Urinary bladder (tissue), 4 donors: ENCODE measurements around the gene OR5D13. TPM values are rescaled to one million over a fixed set of nuclear protein-coding genes. Genes with fewer than 3 reads are reported as not detected.

Experiments
- DNase-seq: peaks from one replicate; pipeline ENCODE4 v3.0.0-alpha.2; 2015; ENCODE audit errors: extremely low spot score
- H3K27ac ChIP-seq: one replicate; pipeline ENCODE4 v1.5.1; 2013; ENCODE audit warnings: low read depth, mild to moderate bottlenecking, moderate library complexity
- H3K36me3 ChIP-seq: one replicate; pipeline ENCODE4 v1.6.1; 2013; ENCODE audit warnings: mild to moderate bottlenecking, moderate library complexity; ENCODE audit not compliant: insufficient read depth
- H3K4me1 ChIP-seq: one replicate; pipeline ENCODE4 v1.6.1; 2013; ENCODE audit warnings: mild to moderate bottlenecking, moderate library complexity; ENCODE audit not compliant: insufficient read depth
- H3K4me3 ChIP-seq: one replicate; pipeline ENCODE4 v1.5.1; 2013; ENCODE audit warnings: low read depth, low read length
- WGBS: extraction: QIAGEN DNeasy Blood & Tissue Kit; methylation state at CpG from one replicate; pipeline ENCODE4 v1.1.7; 2013; 5-methylcytosine and 5-hydroxymethylcytosine counted together
- polyA plus RNA-seq: library from polyadenylated mRNA; stranded (reverse); fragments of 200-250 nt; gene quantifications from one replicate; pipeline ENCODE4 v1.2.3, GENCODE V29; 2013
- total RNA-seq: library from RNA; depleted of rRNA; stranded (reverse); fragments of >200 nt; gene quantifications from one replicate; pipeline ENCODE4 v1.2.3, GENCODE V29; 2014
- donor health status: healthy with polysubstance abuse.
- donor health status: healthy.

OR5D13 gene
- total RNA-seq (not detected), polyA plus RNA-seq (not detected)

- no peak for DNase-seq
- Histone ChIP-seq H3K36me3 (no peaks in the 10 kb centered on the region), H3K4me1 (no peaks in the 10 kb centered on the region), H3K4me3 (no peak within 1 kb of the TSS), H3K27ac (no peak within 1 kb of the TSS)
Observed at GRCh38 chr11:55773138-55773537, at the start of gene OR5D13. OR5D13 (plus strand) TSS chr11:55773438; CDS start chr11:55773438, 0 bp downstream.

DNA sequence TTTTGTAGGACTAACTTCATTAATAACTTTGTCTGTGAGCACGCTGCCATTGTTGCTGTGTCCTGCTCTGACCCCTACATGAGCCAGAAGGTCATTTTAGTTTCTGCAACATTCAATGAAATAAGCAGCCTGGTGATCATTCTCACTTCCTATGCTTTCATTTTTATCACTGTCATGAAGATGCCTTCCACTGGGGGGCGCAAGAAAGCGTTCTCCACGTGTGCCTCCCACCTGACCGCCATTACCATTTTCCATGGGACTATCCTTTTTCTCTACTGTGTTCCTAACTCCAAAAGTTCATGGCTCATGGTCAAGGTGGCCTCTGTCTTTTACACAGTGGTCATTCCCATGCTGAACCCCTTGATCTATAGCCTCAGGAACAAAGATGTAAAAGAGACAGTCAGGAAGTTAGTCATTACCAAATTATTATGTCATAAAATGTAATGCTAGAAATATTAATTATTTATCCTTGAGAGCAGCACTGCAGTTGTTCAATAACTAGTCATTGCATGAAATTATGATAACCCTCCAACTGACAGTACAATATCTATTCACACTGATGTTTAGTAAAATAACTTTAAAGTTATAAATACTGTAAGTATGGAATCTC is 46.4 kb upstream of the OR5D13 start:
- Histone ChIP-seq H3K27ac (no peak overlapping the region), H3K36me3 (no peaks in the 10 kb centered on the region), H3K4me1 (no peaks in the 10 kb centered on the region), H3K4me3 (no peak overlapping the region)
- 18% methylated on average over 5 of the region's 5 CpGs for WGBS
- no peak for DNase-seq

- Histone ChIP-seq H3K4me1 (no peaks in the 10 kb centered on the region), H3K27ac (no peak overlapping the region), H3K36me3 (no peaks in the 10 kb centered on the region), H3K4me3 (no peak overlapping the region)
- WGBS: 44% methylated on average over 3 of the region's 3 CpGs
- DNase-seq: no peak
Observed at GRCh38 chr11:55732936-55733335, 40.3 kb upstream of the OR5D13 start.

DNA sequence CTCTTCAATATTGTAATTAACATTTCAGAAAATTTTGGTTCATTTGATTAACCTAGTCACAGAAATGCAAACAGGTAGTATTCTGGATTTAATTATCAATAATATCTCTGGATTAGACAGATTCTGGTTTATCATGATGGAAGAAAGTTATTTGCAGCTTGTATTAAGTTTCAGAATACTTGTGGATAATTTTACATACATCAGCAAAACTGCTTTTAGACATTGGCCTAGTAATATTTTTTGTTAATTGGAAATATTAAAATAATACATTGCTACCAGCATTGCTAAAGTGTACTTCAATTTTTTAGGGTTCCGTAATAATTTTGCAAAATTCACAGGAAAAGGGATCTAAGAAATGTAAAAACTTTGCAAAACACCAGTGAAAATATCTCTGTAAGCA is 18.4 kb downstream of the OR5D13 start:
- Histone ChIP-seq H3K4me1 (no peaks in the 10 kb centered on the region), H3K36me3 (no peaks in the 10 kb centered on the region)
- WGBS: 85% methylated on average over 1 of the region's 1 CpG

GRCh38 chr11:55793321-55793720 is 20.1 kb downstream of the OR5D13 start:
- Histone ChIP-seq H3K36me3 (no peaks in the 10 kb centered on the region), H3K4me3 (no peak overlapping the region), H3K4me1 (no peaks in the 10 kb centered on the region), H3K27ac (no peak overlapping the region)
- no peak for DNase-seq
- 75% methylated on average over 2 of the region's 2 CpGs for WGBS

More for the DNA sequence above, 18.4 kb downstream of the OR5D13 start:
- peak; percentile 0 for DNase-seq
- Histone ChIP-seq H3K27ac (no peak overlapping the region), H3K4me3 (no peak overlapping the region)

GRCh38 chr11:55795256-55795655 is 22.0 kb downstream of the OR5D13 start, which contains the start of gene OR5D14:
OR5D14 (plus strand) TSS chr11:55795556; CDS start chr11:55795556, 0 bp downstream.
- Histone ChIP-seq H3K36me3 (no peaks in the 10 kb centered on the region), H3K27ac (no peak within 1 kb of the TSS), H3K4me3 (no peak within 1 kb of the TSS), H3K4me1 (no peaks in the 10 kb centered on the region)
- no peak for DNase-seq

- 88% methylated on average over 1 of the region's 1 CpG for WGBS
- H3K36me3 ChIP-seq: no peaks in the 10 kb centered on the region
Observed at GRCh38 chr11:55806248-55806647, 33.0 kb downstream of the OR5D13 start.

DNA sequence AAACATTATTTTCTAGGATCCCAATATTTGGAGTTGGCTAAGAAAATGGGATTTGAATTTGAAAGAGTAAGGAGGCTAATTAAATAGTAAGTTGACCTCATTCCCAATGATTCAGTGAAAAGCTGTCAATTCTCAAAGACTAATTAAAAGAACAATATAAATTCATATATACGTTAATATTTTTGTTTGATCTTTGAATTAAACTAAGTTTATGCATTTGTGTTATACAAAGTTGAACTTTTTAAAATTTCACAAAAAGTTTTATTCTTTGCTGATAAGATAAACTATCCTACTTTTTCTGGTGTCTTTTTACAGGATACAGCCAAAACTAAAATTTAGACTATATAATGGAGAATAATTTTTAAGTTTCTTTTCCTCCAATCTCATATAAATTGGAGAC is 37.8 kb downstream of the OR5D13 start, which contains the start of gene OR5L1:
OR5L1 (plus strand) TSS at position 301 of the 400 bp plus-strand sequence. CDS start 100 bp downstream, outside the sequence.
- WGBS: 77% methylated on average over 1 of the region's 1 CpG
- H3K4me1 ChIP-seq: no peaks in the 10 kb centered on the region
- H3K36me3 ChIP-seq: no peaks in the 10 kb centered on the region
- DNase-seq: no peak
- no peak within 1 kb of the TSS for H3K4me3 ChIP-seq
- H3K27ac ChIP-seq: no peak within 1 kb of the TSS

More at GRCh38 chr11:55806248-55806647, 33.0 kb downstream of the OR5D13 start:
- Histone ChIP-seq H3K27ac (no peak overlapping the region), H3K4me1 (no peaks in the 10 kb centered on the region), H3K4me3 (no peak overlapping the region)
- DNase-seq: no peak

- no peak for DNase-seq
- Histone ChIP-seq H3K36me3 (no peaks in the 10 kb centered on the region), H3K27ac (no peak within 1 kb of the TSS), H3K4me3 (no peak within 1 kb of the TSS), H3K4me1 (no peaks in the 10 kb centered on the region)
- WGBS: 82% methylated on average over 5 of the region's 5 CpGs
Observed at GRCh38 chr11:55819330-55819729, 46.1 kb downstream of the OR5D13 start, which contains the start of gene OR5D18. OR5D18 (plus strand) TSS chr11:55819630; CDS start chr11:55819630, 0 bp downstream.

Other genes with a start within 250 kb of the OR5D13 start
- gene OR4C15, start 219.0 kb upstream of the OR5D13 start, total RNA-seq: not detected
- not detected for gene OR4C15, start 219.0 kb upstream of the OR5D13 start, polyA plus RNA-seq
- gene OR4C16, start 201.3 kb upstream of the OR5D13 start, total RNA-seq: not detected
- not detected for gene OR4C16, start 201.3 kb upstream of the OR5D13 start, polyA plus RNA-seq
- gene OR4C11, start 165.8 kb upstream of the OR5D13 start, total RNA-seq: not detected
- not detected for gene OR4C11, start 165.8 kb upstream of the OR5D13 start, polyA plus RNA-seq
- gene OR4P4, start 138.3 kb upstream of the OR5D13 start, total RNA-seq: not detected
- not detected for gene OR4P4, start 138.3 kb upstream of the OR5D13 start, polyA plus RNA-seq
- gene OR4S2, start 125.1 kb upstream of the OR5D13 start, total RNA-seq: not detected
- gene OR4S2, start 125.1 kb upstream of the OR5D13 start, polyA plus RNA-seq: not detected
- not detected for gene OR4C6, start 111.2 kb upstream of the OR5D13 start, total RNA-seq
- gene OR4C6, start 111.2 kb upstream of the OR5D13 start, polyA plus RNA-seq: not detected
- gene OR5D14, start 22.1 kb downstream of the OR5D13 start, total RNA-seq: not detected
- not detected for gene OR5D14, start 22.1 kb downstream of the OR5D13 start, polyA plus RNA-seq
- not detected for gene OR5L1, start 37.9 kb downstream of the OR5D13 start, total RNA-seq
- gene OR5L1, start 37.9 kb downstream of the OR5D13 start, polyA plus RNA-seq: not detected
- not detected for gene OR5D18, start 46.2 kb downstream of the OR5D13 start, total RNA-seq
- not detected for gene OR5D18, start 46.2 kb downstream of the OR5D13 start, polyA plus RNA-seq
- not detected for gene OR5L2, start 53.8 kb downstream of the OR5D13 start, total RNA-seq
- gene OR5L2, start 53.8 kb downstream of the OR5D13 start, polyA plus RNA-seq: not detected
- not detected for gene OR5D16, start 65.3 kb downstream of the OR5D13 start, total RNA-seq
- gene OR5D16, start 65.3 kb downstream of the OR5D13 start, polyA plus RNA-seq: not detected
- not detected for gene TRIM51, start 109.9 kb downstream of the OR5D13 start, total RNA-seq
- gene TRIM51, start 109.9 kb downstream of the OR5D13 start, polyA plus RNA-seq: not detected
- gene OR5W2, start 141.1 kb downstream of the OR5D13 start, total RNA-seq: not detected
- gene OR5W2, start 141.1 kb downstream of the OR5D13 start, polyA plus RNA-seq: not detected
- not detected for gene OR5I1, start 163.0 kb downstream of the OR5D13 start, total RNA-seq
- gene OR5I1, start 163.0 kb downstream of the OR5D13 start, polyA plus RNA-seq: not detected
- not detected for gene OR10AG1, start 196.5 kb downstream of the OR5D13 start, total RNA-seq
- not detected for gene OR10AG1, start 196.5 kb downstream of the OR5D13 start, polyA plus RNA-seq
- not detected for gene OR5F1, start 221.2 kb downstream of the OR5D13 start, total RNA-seq
- gene OR5F1, start 221.2 kb downstream of the OR5D13 start, polyA plus RNA-seq: not detected